HG02970 (cell line): ENCODE data around the gene PRRG2.
A peak's percentile ranks its signal among the peaks of the same experiment; 100 is the strongest.

Experiments
- ATAC-seq: cut with Tn5 transposase; IDR thresholded peaks from one replicate; pipeline ENCODE4 v1.9.1; 2021; ENCODE audit warnings: mild to moderate bottlenecking, moderate library complexity, moderate number of reproducible peaks; ENCODE audit not compliant: unreplicated experiment, low FRiP score

The PRRG2 gene

GRCh38 chr19:49636233-49636932 is 55.3 kb downstream of the PRRG2 start:
- no peak for ATAC-seq

- no peak for ATAC-seq
These were observed 57.0 kb downstream of the PRRG2 start for GRCh38 chr19:49637821-49638738.

- no peak for ATAC-seq
These were observed 58.4 kb downstream of the PRRG2 start for GRCh38 chr19:49639401-49640112.

- peak; percentile 51 for ATAC-seq
These were observed 59.2 kb downstream of the PRRG2 start, which contains the start of gene RRAS for GRCh38 chr19:49640113-49640898. Gene RRAS, minus strand, starts transcription at chr19:49640143. Its CDS starts 45 bp downstream, at chr19:49640098.
